OCI-LY1 (cell line): ENCODE results near the gene DCBLD2.

Source experiments
- H2AFZ ChIP-seq: fragments of 200-600 bp; sonication (generic), shearing (Covaris generic); 2 replicates; pipeline ENCODE4 v1.6.0; 2014; ENCODE audit warnings: antibody characterized with exemption, mild to moderate bottlenecking, low read length
- H3F3A ChIP-seq: fragments of 200-600 bp; sonication (generic), shearing (Covaris generic); 2 replicates; pipeline ENCODE4 v1.6.0; 2014; ENCODE audit warnings: mild to moderate bottlenecking, antibody characterized with exemption, low read length, moderate library complexity; ENCODE audit not compliant: insufficient read depth
- H3K27ac ChIP-seq: fragments of 200-600 bp; sonication (generic); 2 replicates; pipeline ENCODE4 v1.5.1; 2014; ENCODE audit warnings: low read length, mixed run types, mild to moderate bottlenecking, low read depth; ENCODE audit not compliant: poor library complexity, severe bottlenecking
- H3K27me3 ChIP-seq: fragments of 200-600 bp; sonication (generic); 2 replicates; pipeline ENCODE4 v1.6.0; 2014; ENCODE audit warnings: antibody characterized with exemption, mild to moderate bottlenecking, low read length, moderate library complexity; ENCODE audit not compliant: insufficient read depth
- H3K36me3 ChIP-seq: fragments of 200-600 bp; sonication (generic); 2 replicates; pipeline ENCODE4 v1.6.1; 2014; ENCODE audit warnings: mild to moderate bottlenecking, antibody characterized with exemption, low read length, moderate library complexity, mixed read lengths; ENCODE audit not compliant: insufficient read depth
- H3K4me1 ChIP-seq: fragments of 200-600 bp; sonication (generic); 2 replicates; pipeline ENCODE4 v1.5.1; 2014; ENCODE audit warnings: mild to moderate bottlenecking, low read length, moderate library complexity; ENCODE audit not compliant: insufficient read depth, severe bottlenecking
- H3K4me2 ChIP-seq: fragments of 200-600 bp; sonication (generic), shearing (Covaris generic); 2 replicates; pipeline ENCODE4 v1.6.1; 2014; ENCODE audit warnings: low read length
- H3K4me3 ChIP-seq: fragments of 200-600 bp; sonication (generic); 2 replicates; pipeline ENCODE4 v1.5.1; 2014; ENCODE audit warnings: low read length, low read depth, mild to moderate bottlenecking, mixed read lengths; ENCODE audit not compliant: poor library complexity, severe bottlenecking
- H3K79me2 ChIP-seq: fragments of 200-600 bp; shearing (Covaris generic); 2 replicates; pipeline ENCODE4 v1.6.1; 2016; ENCODE audit warnings: mixed run types, low read length, mixed read lengths; ENCODE audit not compliant: insufficient read depth
- H3K9ac ChIP-seq: fragments of 200-600 bp; sonication (generic), shearing (Covaris generic); 2 replicates; pipeline ENCODE4 v1.6.1; 2014; ENCODE audit warnings: mild to moderate bottlenecking, low read length, mixed read lengths
- H3K9me2 ChIP-seq: fragments of 200-600 bp; sonication (generic), shearing (Covaris generic); 2 replicates; pipeline ENCODE4 v1.6.1; 2014; ENCODE audit warnings: low read depth, mild to moderate bottlenecking, low read length, mixed read lengths
- H3K9me3 ChIP-seq: fragments of 200-600 bp; shearing (Covaris generic); 2 replicates; pipeline ENCODE4 v1.6.1; 2014; ENCODE audit warnings: low read length, mixed read lengths
- H4K20me1 ChIP-seq: fragments of 200-600 bp; sonication (generic), shearing (Covaris generic); 2 replicates; pipeline ENCODE4 v1.6.0; 2016; ENCODE audit warnings: mild to moderate bottlenecking, low read length; ENCODE audit not compliant: insufficient read depth
- CTCF ChIP-seq: fragments of 200-600 bp; sonication (generic), shearing (Covaris generic); IDR thresholded peaks from 2 replicates; pipeline ENCODE4 v1.5.1; 2017; ENCODE audit warnings: mild to moderate bottlenecking, antibody characterized with exemption, low read length, moderate library complexity, mixed read lengths
- EZH2 ChIP-seq: fragments of 200-600 bp; sonication (generic), shearing (Covaris generic); IDR thresholded peaks from 2 replicates; pipeline ENCODE4 v1.8.0; 2017; ENCODE audit warnings: borderline replicate concordance, mixed run types, mild to moderate bottlenecking, antibody characterized with exemption, low read length, moderate library complexity, mixed read lengths

The DCBLD2 gene

GRCh38 chr3:98906230-98906629, 4.7 kb upstream of the DCBLD2 start:
- H3K9ac ChIP-seq: no peak overlapping the region
- H4K20me1 ChIP-seq: no peaks in the 10 kb centered on the region
- no peaks in the 10 kb centered on the region for H3K27me3 ChIP-seq
- H3K79me2 ChIP-seq: no peaks in the 10 kb centered on the region
- H2AFZ ChIP-seq: no peak overlapping the region
- TF ChIP-seq CTCF: no peak
- no peak for TF ChIP-seq EZH2
- no peaks in the 10 kb centered on the region for H3K4me1 ChIP-seq
- H3K4me2 ChIP-seq: no peak overlapping the region
- no peaks in the 10 kb centered on the region for H3K36me3 ChIP-seq
- no peaks in the 10 kb centered on the region for H3F3A ChIP-seq
- H3K9me3 ChIP-seq: no peaks in the 10 kb centered on the region
- no peaks in the 10 kb centered on the region for H3K9me2 ChIP-seq
- H3K27ac ChIP-seq: no peak overlapping the region
- H3K4me3 ChIP-seq: no peak overlapping the region

DNA sequence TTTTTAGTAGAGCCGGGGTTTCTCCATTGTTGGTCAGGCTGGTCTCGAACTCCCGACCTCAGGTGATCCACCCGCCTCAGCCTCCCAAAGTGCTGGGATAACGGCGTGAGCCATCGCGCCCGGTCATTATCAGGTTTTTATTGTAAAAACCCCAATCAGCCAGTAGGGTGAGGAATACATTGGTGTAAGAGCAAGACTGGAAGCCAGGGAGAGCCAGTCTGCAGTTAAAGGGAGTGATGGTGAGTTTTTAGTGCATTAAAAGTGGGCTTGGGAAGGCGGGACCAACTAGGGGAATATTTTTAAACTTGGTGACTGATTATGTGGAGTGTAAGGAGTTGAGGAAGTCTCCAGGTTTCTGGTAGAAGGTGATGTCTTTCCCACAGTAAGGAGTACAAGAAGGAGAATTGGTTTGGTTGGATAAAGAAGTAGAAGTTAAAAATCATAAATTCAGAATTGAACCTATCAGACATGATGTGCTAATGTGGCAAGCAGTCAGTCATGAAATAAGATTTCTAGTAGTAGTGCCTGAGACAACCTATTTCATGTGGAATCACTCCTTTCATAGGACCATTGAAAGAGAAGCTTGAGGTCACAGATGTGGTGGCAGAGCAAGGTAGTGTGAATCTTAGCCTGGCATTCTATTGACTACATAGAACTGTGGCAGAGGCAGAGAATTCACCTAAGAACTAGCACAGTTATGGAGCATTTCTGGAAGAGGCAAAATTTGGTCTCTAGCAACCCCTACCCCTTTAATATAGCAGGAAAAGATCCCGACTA, 2.4 kb upstream of the DCBLD2 start:
- H3F3A ChIP-seq: no peaks in the 10 kb centered on the region
- no peak overlapping the region for H3K4me2 ChIP-seq
- no peaks in the 10 kb centered on the region for H3K9me3 ChIP-seq
- H3K27me3 ChIP-seq: no peaks in the 10 kb centered on the region
- no peak overlapping the region for H3K4me3 ChIP-seq
- no peak overlapping the region for H3K9ac ChIP-seq
- H3K79me2 ChIP-seq: no peaks in the 10 kb centered on the region
- no peaks in the 10 kb centered on the region for H3K4me1 ChIP-seq
- TF ChIP-seq EZH2 (no peak), CTCF (no peak)
- no peak overlapping the region for H3K27ac ChIP-seq
- no peaks in the 10 kb centered on the region for H4K20me1 ChIP-seq
- no peaks in the 10 kb centered on the region for H3K36me3 ChIP-seq
- H3K9me2 ChIP-seq: no peaks in the 10 kb centered on the region
- H2AFZ ChIP-seq: no peak overlapping the region

DNA sequence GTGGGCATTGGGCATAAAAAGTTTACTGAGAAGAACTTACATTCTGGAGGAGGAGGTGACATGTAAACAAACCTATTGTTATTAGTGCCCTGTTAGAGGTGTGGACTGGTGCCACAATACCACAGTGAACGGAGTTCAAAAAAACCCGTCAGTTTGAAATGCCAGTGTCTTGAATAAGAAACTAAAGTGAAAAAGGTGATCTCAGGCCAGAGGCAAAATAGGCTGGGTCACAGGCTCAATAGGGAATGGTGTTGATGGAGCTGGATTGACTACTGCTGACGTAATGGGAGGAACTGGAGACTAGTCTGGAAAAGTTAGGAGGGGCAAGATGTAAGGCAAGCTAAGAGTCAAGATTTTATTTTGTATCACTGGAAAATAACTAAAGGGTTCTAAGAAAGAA, 1.6 kb upstream of the DCBLD2 start:
- Histone ChIP-seq H3K9me2 (no peaks in the 10 kb centered on the region), H3K9ac (no peak overlapping the region), H3K4me2 (no peak overlapping the region), H3K9me3 (no peaks in the 10 kb centered on the region), H3K79me2 (no peaks in the 10 kb centered on the region), H3K36me3 (no peaks in the 10 kb centered on the region), H3K4me3 (no peak overlapping the region), H2AFZ (no peak overlapping the region), H3K4me1 (no peaks in the 10 kb centered on the region), H3K27me3 (no peaks in the 10 kb centered on the region), H3K27ac (no peak overlapping the region), H3F3A (no peaks in the 10 kb centered on the region), H4K20me1 (no peaks in the 10 kb centered on the region)
- TF ChIP-seq EZH2: no peak
- no peak for TF ChIP-seq CTCF
